RWPE1 (cell line): ENCODE data around the gene KIRREL1.

Experiments
- CTCF ChIA-PET: fragments of 350-600 bp; sonication (Branson Sonifier 250); formaldehyde crosslinking; extraction: SDS; loops from one replicate; lab custom pipeline; 2021; lab: Yijun Ruan, JAX
- POLR2A ChIA-PET: fragments of 400-600 bp; formaldehyde crosslinking; extraction: SDS; loops from one replicate; lab custom pipeline; 2020; ENCODE audit warnings: antibody characterized with exemption; ENCODE audit not compliant: low non-redundant PET; lab: Yijun Ruan, JAX
- DNase-seq: peaks from one replicate; pipeline ENCODE4 v3.0.0; 2012; ENCODE audit warnings: low spot score
- H3K27ac ChIP-seq: fragments of 450-650 bp; 2 replicates; pipeline ENCODE4 v1.5.1; 2017
- TF ChIP-seq, protein P1 (sequence below): fragments of 450-650 bp; conservative IDR thresholded peaks from 2 replicates; pipeline ENCODE4 v1.5.1; 2017; ENCODE audit warnings: low read depth, mild to moderate bottlenecking

KIRREL1 gene

DNA sequence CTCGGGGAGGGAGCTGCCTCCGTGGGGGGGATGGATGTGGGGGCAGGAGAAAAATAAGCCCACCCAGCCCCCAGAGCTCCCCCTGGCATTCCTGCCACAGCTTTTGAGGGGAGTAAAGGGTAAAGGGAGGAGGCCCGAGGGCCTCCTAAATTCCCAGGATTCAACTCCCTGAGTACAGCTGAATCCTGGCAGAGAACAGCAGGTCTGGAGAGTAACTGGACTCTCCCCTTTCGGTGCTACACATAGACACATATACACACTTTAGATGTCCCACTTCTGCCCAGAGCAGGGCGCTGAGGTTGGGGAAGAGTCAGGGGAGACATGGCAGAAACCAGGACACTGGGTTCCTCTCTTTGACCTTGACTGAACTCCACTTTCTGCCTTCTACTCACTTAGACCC lies 3.0 kb downstream of the KIRREL1 start:
- TF ChIP-seq, protein P1, sequence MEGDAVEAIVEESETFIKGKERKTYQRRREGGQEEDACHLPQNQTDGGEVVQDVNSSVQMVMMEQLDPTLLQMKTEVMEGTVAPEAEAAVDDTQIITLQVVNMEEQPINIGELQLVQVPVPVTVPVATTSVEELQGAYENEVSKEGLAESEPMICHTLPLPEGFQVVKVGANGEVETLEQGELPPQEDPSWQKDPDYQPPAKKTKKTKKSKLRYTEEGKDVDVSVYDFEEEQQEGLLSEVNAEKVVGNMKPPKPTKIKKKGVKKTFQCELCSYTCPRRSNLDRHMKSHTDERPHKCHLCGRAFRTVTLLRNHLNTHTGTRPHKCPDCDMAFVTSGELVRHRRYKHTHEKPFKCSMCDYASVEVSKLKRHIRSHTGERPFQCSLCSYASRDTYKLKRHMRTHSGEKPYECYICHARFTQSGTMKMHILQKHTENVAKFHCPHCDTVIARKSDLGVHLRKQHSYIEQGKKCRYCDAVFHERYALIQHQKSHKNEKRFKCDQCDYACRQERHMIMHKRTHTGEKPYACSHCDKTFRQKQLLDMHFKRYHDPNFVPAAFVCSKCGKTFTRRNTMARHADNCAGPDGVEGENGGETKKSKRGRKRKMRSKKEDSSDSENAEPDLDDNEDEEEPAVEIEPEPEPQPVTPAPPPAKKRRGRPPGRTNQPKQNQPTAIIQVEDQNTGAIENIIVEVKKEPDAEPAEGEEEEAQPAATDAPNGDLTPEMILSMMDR, result no peak
- peak overlapping the region; percentile 94 for H3K27ac ChIP-seq
- DNase-seq, result no peak
- CTCF ChIA-PET, result no interaction called here
- POLR2A ChIA-PET, result interaction anchor here (0.7 kb wide), 1 partner anchor 88 kb away, joined by 4 read pairs; no protein-coding TSS in a partner anchor

DNA sequence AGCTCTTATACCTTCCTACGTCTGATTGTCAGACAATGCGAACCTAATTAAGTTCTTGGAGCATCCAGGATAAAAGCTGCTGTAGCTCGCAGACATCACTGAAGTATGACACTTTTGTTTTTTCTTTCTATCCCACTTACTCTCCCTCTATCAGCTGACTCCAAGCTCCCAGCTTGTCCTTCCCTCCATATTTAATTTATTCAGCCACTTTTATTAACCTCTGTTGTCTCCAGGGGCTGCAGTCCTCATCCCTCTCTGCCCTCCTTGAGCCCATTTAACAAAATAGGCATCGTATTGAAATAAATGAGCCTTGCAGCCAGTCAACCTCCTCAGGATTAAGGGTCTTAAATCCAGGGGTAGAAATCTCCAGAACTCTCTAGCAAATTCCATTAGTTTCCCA lies 7.1 kb downstream of the KIRREL1 start:
- CTCF ChIA-PET, result no interaction called here
- H3K27ac ChIP-seq, result no peak overlapping the region
- no peak for DNase-seq
- POLR2A ChIA-PET, result no interaction called here
- TF ChIP-seq, protein P1, result no peak

DNA sequence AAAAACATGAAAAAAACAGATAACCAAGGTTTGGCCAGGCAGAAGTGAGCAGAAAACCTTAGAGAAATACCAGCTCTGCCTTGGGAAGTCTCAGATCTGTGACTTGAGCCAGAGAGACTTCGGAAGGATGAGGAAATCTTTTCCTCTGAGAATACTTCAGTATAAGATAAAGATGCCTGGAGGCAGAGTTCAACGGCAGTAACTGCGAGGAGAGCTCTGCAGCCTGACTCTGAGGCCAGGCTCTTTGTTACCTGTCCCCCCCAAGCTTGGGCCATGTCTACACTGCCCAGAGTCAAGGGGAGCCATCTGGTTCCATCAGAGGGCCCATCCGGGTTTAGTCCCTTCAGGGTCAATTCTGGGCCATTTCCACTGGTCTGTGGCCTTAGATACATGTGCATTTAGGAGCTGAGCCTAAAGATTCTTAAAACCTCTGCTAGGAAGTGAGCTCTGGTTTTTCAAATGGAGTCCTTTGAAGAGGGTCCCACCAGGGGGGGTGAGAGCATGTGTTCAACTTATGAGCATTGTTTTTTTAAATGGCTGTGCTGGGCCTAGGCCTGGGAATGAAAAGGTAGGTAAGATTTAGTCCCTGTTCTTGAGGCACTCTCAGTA lies 8.7 kb downstream of the KIRREL1 start:
- no peak for DNase-seq
- H3K27ac ChIP-seq, result peak overlapping the region; percentile 69
- POLR2A ChIA-PET, result interaction anchor here (0.5 kb wide), 1 partner anchor 9 kb away, joined by 3 read pairs; no protein-coding TSS in a partner anchor
- CTCF ChIA-PET, result interaction anchor here (2.1 kb wide), 1 partner anchor 10 kb away, joined by 5 read pairs; no protein-coding TSS in a partner anchor
- TF ChIP-seq, protein P1, result no peak

- TF ChIP-seq, protein P1, result no peak
- H3K27ac ChIP-seq, result peak overlapping the region; percentile 69
- CTCF ChIA-PET, result interaction anchor here (0.5 to 2.1 kb wide), 2 partner anchors 10 to 1120 kb away, joined by 3 to 5 read pairs; no protein-coding TSS in a partner anchor
- POLR2A ChIA-PET, result interaction anchor here (0.5 kb wide), 1 partner anchor 8 kb away, joined by 3 read pairs; no protein-coding TSS in a partner anchor
- no peak for DNase-seq
These were observed 9.4 kb downstream of the KIRREL1 start for GRCh38 chr1:158002631-158003405.

- peak overlapping the region; percentile 69 for H3K27ac ChIP-seq
- ChIA-PET POLR2A (no interaction called here), CTCF (interaction anchor here (0.5 to 2.1 kb wide), 2 partner anchors 11 to 1120 kb away, joined by 3 to 5 read pairs; no protein-coding TSS in a partner anchor)
- TF ChIP-seq, protein P1, result no peak
- no peak for DNase-seq
These were observed 10.0 kb downstream of the KIRREL1 start for GRCh38 chr1:158003406-158003800.

DNA sequence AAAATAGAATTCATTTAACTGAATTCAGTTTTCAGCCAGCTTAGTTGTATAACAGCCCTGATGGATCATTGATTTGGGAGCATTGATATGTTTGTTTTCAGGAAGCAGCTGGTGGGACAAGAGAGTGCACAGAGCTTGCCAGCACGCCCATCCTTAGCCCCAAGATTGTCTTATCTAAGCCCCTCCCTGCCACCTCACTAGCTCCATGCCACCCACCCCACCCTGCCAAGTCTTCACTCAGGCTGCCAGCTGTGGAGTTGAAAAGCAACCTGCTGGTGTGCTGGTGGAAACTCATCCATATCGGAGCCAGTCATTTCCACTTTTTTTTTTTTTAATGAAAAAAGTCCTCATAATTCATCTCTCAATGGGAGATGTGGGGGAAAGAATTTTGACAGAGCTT lies 11.8 kb downstream of the KIRREL1 start:
- CTCF ChIA-PET, result interaction anchor here (0.6 kb wide), 1 partner anchor 108 kb away, joined by 3 read pairs; no protein-coding TSS in a partner anchor
- no peak for DNase-seq
- TF ChIP-seq, protein P1, result no peak
- H3K27ac ChIP-seq, result peak overlapping the region; percentile 39
- POLR2A ChIA-PET, result no interaction called here
